Muscle of arm (tissue), 12 donors: Measurements from ENCODE around the gene RASGEF1C. TPM values are rescaled to one million over a fixed set of nuclear protein-coding genes. Genes with fewer than 3 reads are reported as not detected.

ENCODE experiments used
- DNase-seq: peaks from one replicate; pipeline ENCODE4 v3.0.0-alpha.2; 2013
- polyA plus RNA-seq, 12 donors: library from polyadenylated mRNA; unstranded; fragments of 120-200 nt; gene quantifications; one replicate each; pipeline ENCODE4 v1.2.1, GENCODE V29; 2013; ENCODE audit not compliant: insufficient read length in 12 of 12

Gene RASGEF1C
- polyA plus RNA-seq, 12 donors = 1.9 to 4.5 (median 3.1) TPM; not detected in 2

- DNase-seq = no peak
Observed at GRCh38 chr5:180161420-180162303, 47.3 kb downstream of the RASGEF1C start.

- DNase-seq = no peak
Observed at GRCh38 chr5:180160789-180161188, 48.2 kb downstream of the RASGEF1C start.

- DNase-seq = no peak
Observed at GRCh38 chr5:180160215-180160614, 48.8 kb downstream of the RASGEF1C start.

GRCh38 chr5:180159756-180160155 lies 49.3 kb downstream of the RASGEF1C start:
- DNase-seq = no peak

GRCh38 chr5:180157866-180158265 lies 51.1 kb downstream of the RASGEF1C start:
- DNase-seq = no peak

- no peak for DNase-seq
Observed at GRCh38 chr5:180156141-180156540, 52.9 kb downstream of the RASGEF1C start.

- DNase-seq = no peak
Observed at GRCh38 chr5:180155365-180155926, 53.6 kb downstream of the RASGEF1C start.

- no peak for DNase-seq
Observed at GRCh38 chr5:180154821-180155364, 54.1 kb downstream of the RASGEF1C start.

- no peak for DNase-seq
Observed at GRCh38 chr5:180153991-180154390, 55.0 kb downstream of the RASGEF1C start.

- no peak for DNase-seq
Observed at GRCh38 chr5:180153099-180153498, 55.9 kb downstream of the RASGEF1C start.

GRCh38 chr5:180143656-180144364 lies 65.2 kb downstream of the RASGEF1C start:
- DNase-seq = no peak

- no peak for DNase-seq
Observed at GRCh38 chr5:180142824-180143610, 66.0 kb downstream of the RASGEF1C start.

GRCh38 chr5:180142021-180142765 lies 66.8 kb downstream of the RASGEF1C start:
- DNase-seq = no peak

- DNase-seq = no peak
Observed at GRCh38 chr5:180141068-180141660, 67.8 kb downstream of the RASGEF1C start.

GRCh38 chr5:180140571-180140970 lies 68.4 kb downstream of the RASGEF1C start:
- no peak for DNase-seq

- no peak for DNase-seq
Observed at GRCh38 chr5:180140079-180140554, 68.9 kb downstream of the RASGEF1C start.

- no peak for DNase-seq
Observed at GRCh38 chr5:180139731-180140055, 69.3 kb downstream of the RASGEF1C start.

GRCh38 chr5:180138976-180139730 lies 69.9 kb downstream of the RASGEF1C start:
- DNase-seq = no peak

GRCh38 chr5:180138214-180138975 lies 70.6 kb downstream of the RASGEF1C start:
- DNase-seq = no peak
